Activated CD8-positive, alpha-beta T cell treated with anti-CD3 and anti-CD28 coated beads for 36 hours (primary cell): ENCODE data around the gene UGT2A1. TPM values are rescaled to one million over a fixed set of nuclear protein-coding genes. Genes with fewer than 3 reads are reported as not detected.

Source experiments
- ATAC-seq: fragments of 200-7000 bp; cut with Tn5 transposase; one replicate; pipeline ENCODE4 v1.10.0; 2021; ENCODE audit warnings: mild to moderate bottlenecking, moderate library complexity
- CTCF ChIA-PET: fragments of 350-600 bp; sonication (Branson Sonifier 250); formaldehyde crosslinking; loops from one replicate; lab custom pipeline; 2021; ENCODE audit warnings: antibody characterized with exemption; lab: Charles Lee
- POLR2A ChIA-PET: fragments of 350-600 bp; sonication (Branson Sonifier 250); formaldehyde crosslinking; loops from one replicate; lab custom pipeline; 2021; ENCODE audit warnings: antibody characterized with exemption; lab: Charles Lee
- DNase-seq: peaks from one replicate; pipeline ENCODE4 v3.0.0-alpha.2; 2020
- H3K27ac Mint-ChIP-seq: one replicate; pipeline ENCODE4 v1.8.0; 2021; ENCODE audit warnings: mild to moderate bottlenecking, mixed read lengths
- H3K27me3 Mint-ChIP-seq: one replicate; pipeline ENCODE4 v1.8.0; 2021; ENCODE audit warnings: mixed read lengths
- H3K36me3 Mint-ChIP-seq: one replicate; pipeline ENCODE4 v1.8.0; 2021; ENCODE audit warnings: low read depth, mixed read lengths
- H3K4me1 Mint-ChIP-seq: one replicate; pipeline ENCODE4 v1.8.0; 2021; ENCODE audit warnings: low read depth, mixed read lengths
- H3K4me3 Mint-ChIP-seq: one replicate; pipeline ENCODE4 v1.8.0; 2021; ENCODE audit warnings: mild to moderate bottlenecking, moderate library complexity, mixed read lengths
- H3K9me3 Mint-ChIP-seq: one replicate; pipeline ENCODE4 v1.8.0; 2021; ENCODE audit warnings: mixed read lengths
- intact Hi-C: fragments of 100-400 bp; cut with micrococcal nuclease; formaldehyde crosslinking; loops from one replicate; pipeline ENCODE4 v1.10.0; 2022
- total RNA-seq, 2 experiments: library from RNA; stranded (reverse); gene quantifications; one replicate each; pipeline ENCODE4 v1.2.3, GENCODE V29; 2021
- TF ChIP-seq, protein P1 (sequence below): fragments of 200-600 bp; IDR thresholded peaks from one replicate; pipeline ENCODE4 v1.8.0; 2022; ENCODE audit warnings: antibody characterized with exemption, mild to moderate bottlenecking

The UGT2A1 gene
- total RNA-seq, 2 experiments from 2014 or later: not detected

DNA sequence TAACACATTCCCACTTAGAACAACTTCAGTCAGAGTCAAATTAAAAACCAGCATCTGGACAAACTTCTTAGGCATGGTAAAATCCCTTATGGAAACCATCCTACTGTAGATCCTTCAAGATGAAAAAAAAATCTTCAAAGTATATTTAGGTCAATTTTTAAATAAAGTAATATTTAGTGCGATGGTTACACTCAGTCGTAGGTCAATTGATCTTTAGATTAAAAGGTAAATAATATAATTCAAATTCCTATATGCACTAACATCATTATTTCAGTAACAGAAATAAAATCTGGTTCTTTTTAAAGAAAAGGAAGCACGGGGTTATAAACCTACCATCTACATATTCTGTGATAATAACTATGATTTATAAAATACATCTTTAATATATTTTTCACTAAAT lies 13.5 kb downstream of the UGT2A1 start, which contains the start of gene UGT2A2:
Gene UGT2A2 (minus strand): TSS at position 101 of the 400 bp plus-strand sequence. CDS start 2 bp downstream, at position 99.
- Mint-ChIP-seq H3K4me1 (no peaks in the 10 kb centered on the region), H3K27me3 (no peaks in the 10 kb centered on the region), H3K9me3 (no peaks in the 10 kb centered on the region), H3K36me3 (no peaks in the 10 kb centered on the region), H3K4me3 (no peak within 1 kb of the TSS), H3K27ac (no peak within 1 kb of the TSS)
- DNase-seq (no peak), ATAC-seq (no peak)
- intact Hi-C loops: no loop called here
- CTCF ChIA-PET: no interaction called here
- TF ChIP-seq, protein P1, sequence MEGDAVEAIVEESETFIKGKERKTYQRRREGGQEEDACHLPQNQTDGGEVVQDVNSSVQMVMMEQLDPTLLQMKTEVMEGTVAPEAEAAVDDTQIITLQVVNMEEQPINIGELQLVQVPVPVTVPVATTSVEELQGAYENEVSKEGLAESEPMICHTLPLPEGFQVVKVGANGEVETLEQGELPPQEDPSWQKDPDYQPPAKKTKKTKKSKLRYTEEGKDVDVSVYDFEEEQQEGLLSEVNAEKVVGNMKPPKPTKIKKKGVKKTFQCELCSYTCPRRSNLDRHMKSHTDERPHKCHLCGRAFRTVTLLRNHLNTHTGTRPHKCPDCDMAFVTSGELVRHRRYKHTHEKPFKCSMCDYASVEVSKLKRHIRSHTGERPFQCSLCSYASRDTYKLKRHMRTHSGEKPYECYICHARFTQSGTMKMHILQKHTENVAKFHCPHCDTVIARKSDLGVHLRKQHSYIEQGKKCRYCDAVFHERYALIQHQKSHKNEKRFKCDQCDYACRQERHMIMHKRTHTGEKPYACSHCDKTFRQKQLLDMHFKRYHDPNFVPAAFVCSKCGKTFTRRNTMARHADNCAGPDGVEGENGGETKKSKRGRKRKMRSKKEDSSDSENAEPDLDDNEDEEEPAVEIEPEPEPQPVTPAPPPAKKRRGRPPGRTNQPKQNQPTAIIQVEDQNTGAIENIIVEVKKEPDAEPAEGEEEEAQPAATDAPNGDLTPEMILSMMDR: no peak
- POLR2A ChIA-PET: no interaction called here

DNA sequence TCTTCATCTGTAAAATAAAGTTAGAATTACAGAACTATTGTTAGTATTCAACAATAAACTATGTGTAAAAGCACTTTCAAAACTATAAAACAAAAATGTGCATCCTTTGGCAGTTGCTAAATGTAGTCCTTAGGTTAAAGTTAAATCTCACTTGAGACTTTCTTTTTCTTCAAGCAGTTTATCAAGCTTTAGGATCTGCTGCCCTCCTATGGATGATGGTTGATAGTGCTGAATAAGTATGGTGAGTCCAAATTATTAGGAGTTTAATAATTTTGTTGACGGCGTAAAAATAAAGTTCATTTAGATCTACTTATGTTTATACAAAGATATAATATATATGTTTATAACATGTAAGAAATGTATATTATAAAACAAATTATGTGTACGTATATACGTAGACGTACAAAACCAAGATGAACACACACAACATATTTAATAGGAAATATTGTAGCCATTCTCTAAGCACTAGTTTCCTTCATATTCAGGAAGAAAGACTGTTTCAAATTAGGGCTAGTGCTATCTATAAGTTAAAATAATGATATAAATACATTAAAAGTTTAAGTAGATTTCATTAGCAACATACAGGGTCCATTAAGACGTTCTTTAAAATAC lies 35.9 kb downstream of the UGT2A1 start:
- no peaks in the 10 kb centered on the region for H3K4me1 Mint-ChIP-seq
- no peaks in the 10 kb centered on the region for H3K27me3 Mint-ChIP-seq
- intact Hi-C loops: no loop called here
- ATAC-seq (no peak), DNase-seq (no peak)
- no peaks in the 10 kb centered on the region for H3K36me3 Mint-ChIP-seq
- ChIA-PET CTCF (no interaction called here), POLR2A (no interaction called here)
- peaks cover 7% of the 10 kb centered on the region for H3K9me3 Mint-ChIP-seq
- TF ChIP-seq, protein P1: no peak
- H3K27ac Mint-ChIP-seq: no peak overlapping the region
- no peak overlapping the region for H3K4me3 Mint-ChIP-seq

DNA sequence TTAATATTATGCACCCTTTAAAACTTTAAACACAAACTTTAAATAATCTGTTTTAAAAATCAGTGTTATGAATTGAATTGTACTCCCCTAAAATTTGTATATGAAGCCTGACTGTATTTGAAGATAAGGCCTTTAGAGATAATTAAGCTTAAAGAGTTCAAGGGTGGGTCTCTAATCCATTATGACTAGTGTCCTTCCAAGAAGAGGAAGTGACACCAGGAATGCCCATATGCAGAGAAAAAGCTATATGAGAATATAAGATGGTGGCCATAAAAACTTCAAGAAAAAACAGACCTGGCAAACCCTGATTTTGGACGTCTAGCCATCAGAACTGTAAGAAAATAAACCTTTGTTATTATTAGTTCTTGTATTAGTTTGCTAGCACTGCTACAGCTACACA lies 42.6 kb downstream of the UGT2A1 start:
- POLR2A ChIA-PET: no interaction called here
- no peak overlapping the region for H3K27ac Mint-ChIP-seq
- intact Hi-C loops: no loop called here
- H3K36me3 Mint-ChIP-seq: no peaks in the 10 kb centered on the region
- TF ChIP-seq, protein P1: no peak
- ATAC-seq (no peak), DNase-seq (no peak)
- CTCF ChIA-PET: no interaction called here
- no peaks in the 10 kb centered on the region for H3K27me3 Mint-ChIP-seq
- no peaks in the 10 kb centered on the region for H3K4me1 Mint-ChIP-seq
- H3K4me3 Mint-ChIP-seq: no peak overlapping the region
- peaks cover 2% of the 10 kb centered on the region for H3K9me3 Mint-ChIP-seq

DNA sequence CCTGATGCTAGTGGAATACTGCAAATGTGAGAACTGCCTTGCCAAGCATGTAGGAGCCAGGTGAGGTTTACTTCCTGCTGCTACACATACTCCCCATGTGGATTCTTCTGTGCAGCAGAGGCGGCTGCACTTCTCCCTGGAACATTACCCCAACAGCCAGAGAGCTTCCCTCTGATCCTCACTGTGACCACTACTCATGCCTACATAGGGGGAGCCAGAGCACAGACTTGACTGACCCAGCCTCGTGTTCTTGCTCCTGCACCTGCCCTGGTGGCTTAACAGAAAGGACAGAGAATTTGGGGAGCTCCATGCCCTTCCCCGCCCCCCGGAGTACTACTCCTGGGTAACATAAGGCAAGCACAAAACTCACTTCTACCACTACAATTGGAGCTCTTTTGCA lies 52.0 kb downstream of the UGT2A1 start:
- ChIA-PET POLR2A (no interaction called here), CTCF (no interaction called here)
- no peak for ATAC-seq
- no peaks in the 10 kb centered on the region for H3K9me3 Mint-ChIP-seq
- no peaks in the 10 kb centered on the region for H3K27me3 Mint-ChIP-seq
- intact Hi-C loops: no loop called here
- no peaks in the 10 kb centered on the region for H3K4me1 Mint-ChIP-seq
- no peaks in the 10 kb centered on the region for H3K36me3 Mint-ChIP-seq
- no peak overlapping the region for H3K4me3 Mint-ChIP-seq
- H3K27ac Mint-ChIP-seq: no peak overlapping the region
- DNase-seq: no peak
- TF ChIP-seq, protein P1: no peak

DNA sequence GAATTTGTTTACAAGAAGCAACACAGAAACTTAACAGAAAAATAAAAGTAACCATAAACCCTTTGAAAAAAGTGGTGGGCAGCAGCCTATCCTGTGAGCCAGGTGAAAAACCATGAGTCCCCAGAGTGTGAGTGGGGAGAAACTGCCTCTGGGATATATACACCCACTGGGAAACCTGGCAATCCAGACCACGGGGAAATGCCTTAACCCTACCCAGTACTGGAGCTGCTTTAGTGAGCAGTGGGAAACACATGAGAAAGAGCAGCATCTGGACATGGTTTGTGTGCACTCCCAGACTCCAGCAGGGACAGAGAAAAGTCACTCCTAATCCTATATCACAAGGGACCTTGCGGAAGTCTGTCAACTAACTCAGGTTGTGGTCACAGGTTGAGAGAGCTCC lies 53.0 kb downstream of the UGT2A1 start:
- Mint-ChIP-seq H3K36me3 (no peaks in the 10 kb centered on the region), H3K4me3 (no peak overlapping the region), H3K27me3 (no peaks in the 10 kb centered on the region), H3K4me1 (no peaks in the 10 kb centered on the region), H3K27ac (no peak overlapping the region), H3K9me3 (no peaks in the 10 kb centered on the region)
- ChIA-PET CTCF (no interaction called here), POLR2A (no interaction called here)
- TF ChIP-seq, protein P1: no peak
- intact Hi-C loops: no loop called here
- DNase-seq (no peak), ATAC-seq (no peak)
